ENCODE results near the gene ZNF444. TPM values are rescaled to one million over a fixed set of nuclear protein-coding genes. Genes with fewer than 3 reads are reported as not detected.
"Not testable (repeated sequence)": the region's sequence is repeated elsewhere in the genome, so short reads cannot be mapped to it uniquely, and the experiment has no call there.

The ZNF444 gene
- total and polyA plus RNA-seq, 12 donors, result 7.2 to 66.3 (median 35.8) TPM

- Histone ChIP-seq H3K4me3 (no peak overlapping the region), H3K27me3 (no peaks in the 10 kb centered on the region), H3K27ac (no peak overlapping the region), H3K36me3 (replicated peaks in 1 of 2) (peaks cover 0 to 17% of the 10 kb centered on the region in 2 donors), H3K4me1 (replicated peaks in 1 of 2) (no peaks in the 10 kb centered on the region), H3K9me3 (replicated peaks in 1 of 3) (no peaks in the 10 kb centered on the region)
- no peak for DNase-seq
- intact Hi-C loops (cut with DNase I), result no loop called here
- WGBS, 4 donors, result 86 to 100% (median 93%) methylated on average over 3 to 7 of the region's 7 CpGs
- no peak for TF ChIP-seq POLR2A (IDR thresholded peaks at IDR 0.05)
- no peak for TF ChIP-seq CTCF (IDR thresholded peaks at IDR 0.05)
Measured at GRCh38 chr19:56097776-56098175, 43.3 kb upstream of the ZNF444 start.

- intact Hi-C loops (cut with DNase I); H3K4me1 ChIP-seq (replicated peaks in 1 of 2); DNase-seq; H3K27me3 ChIP-seq; H3K27ac ChIP-seq; H3K4me3 ChIP-seq; H3K9me3 ChIP-seq (replicated peaks in 1 of 3): not testable (repeated sequence)
- H3K36me3 ChIP-seq (replicated peaks in 1 of 2), result peaks cover 0 to 17% of the 10 kb centered on the region in 2 donors
- WGBS, 4 donors, result 95 to 97% (median 96%) methylated on average over 11 to 21 of the region's 21 CpGs
Measured at GRCh38 chr19:56098237-56098636, 42.9 kb upstream of the ZNF444 start.

GRCh38 chr19:56098731-56099568 is 42.1 kb upstream of the ZNF444 start:
- no peak overlapping the region for H3K27ac ChIP-seq
- no peaks in the 10 kb centered on the region for H3K9me3 ChIP-seq (replicated peaks in 1 of 3)
- no peaks in the 10 kb centered on the region for H3K27me3 ChIP-seq
- 80 to 95% (median 93%) methylated on average over 10 to 33 of the region's 34 CpGs for WGBS, 4 donors
- intact Hi-C loops (cut with DNase I), result no loop called here
- H3K36me3 ChIP-seq (replicated peaks in 1 of 2), result peaks cover 0 to 17% of the 10 kb centered on the region in 2 donors
- no peak for DNase-seq
- H3K4me3 ChIP-seq, result no peak overlapping the region
- H3K4me1 ChIP-seq (replicated peaks in 1 of 2), result no peaks in the 10 kb centered on the region
- TF ChIP-seq CTCF (IDR thresholded peaks at IDR 0.05), result no peak
- no peak for TF ChIP-seq POLR2A (IDR thresholded peaks at IDR 0.05)

- Histone ChIP-seq H3K4me1 (replicated peaks in 1 of 2) (peaks cover 0 to 3% of the 10 kb centered on the region in 2 donors), H3K27ac (no peak overlapping the region), H3K4me3 (no peak overlapping the region), H3K36me3 (replicated peaks in 1 of 2) (peaks cover 0 to 17% of the 10 kb centered on the region in 2 donors), H3K27me3 (no peaks in the 10 kb centered on the region), H3K9me3 (replicated peaks in 1 of 3) (no peaks in the 10 kb centered on the region)
- intact Hi-C loops (cut with DNase I), result no loop called here
- DNase-seq, result no peak
- TF ChIP-seq POLR2A (IDR thresholded peaks at IDR 0.05), result no peak
- TF ChIP-seq CTCF (IDR thresholded peaks at IDR 0.05), result no peak
- 88 to 94% (median 89%) methylated on average over 25 to 31 of the region's 31 CpGs for WGBS, 4 donors
Measured at GRCh38 chr19:56099638-56100539, 41.2 kb upstream of the ZNF444 start.
